ENCODE data around the gene DISP2. TPM values are rescaled to one million over a fixed set of nuclear protein-coding genes. Genes with fewer than 3 reads are reported as not detected.

The DISP2 gene
- total RNA-seq, 2 donors from 2014 or later, result 0.04 to 0.40 TPM

GRCh38 chr15:40335938-40336743 is 21.9 kb upstream of the DISP2 start:
- Histone ChIP-seq H3K36me3 (ENCODE audit: control insufficient read depth, insufficient read depth, low read length) (no peaks in the 10 kb centered on the region), H3K9ac (ENCODE audit: extremely low read depth, low read length, poor library complexity, severe bottlenecking) (no peak overlapping the region), H3K4me1 (ENCODE audit: control insufficient read depth, insufficient read depth, low read length) (no peaks in the 10 kb centered on the region), H3K4me3 (ENCODE audit: low read length) (no peak overlapping the region), H3K9me3 (ENCODE audit: control insufficient read depth, low read length) (no peaks in the 10 kb centered on the region), H3K27me3 (ENCODE audit: control insufficient read depth, insufficient read depth, low read length, poor library complexity, severe bottlenecking) (no peaks in the 10 kb centered on the region), H3K27ac (ENCODE audit: low read depth, low read length) (no peak overlapping the region)
- peaks cover 22% of the 10 kb centered on the region for H3K27me3 Mint-ChIP-seq (ENCODE audit: insufficient read depth)
- TF ChIP-seq, protein P1, sequence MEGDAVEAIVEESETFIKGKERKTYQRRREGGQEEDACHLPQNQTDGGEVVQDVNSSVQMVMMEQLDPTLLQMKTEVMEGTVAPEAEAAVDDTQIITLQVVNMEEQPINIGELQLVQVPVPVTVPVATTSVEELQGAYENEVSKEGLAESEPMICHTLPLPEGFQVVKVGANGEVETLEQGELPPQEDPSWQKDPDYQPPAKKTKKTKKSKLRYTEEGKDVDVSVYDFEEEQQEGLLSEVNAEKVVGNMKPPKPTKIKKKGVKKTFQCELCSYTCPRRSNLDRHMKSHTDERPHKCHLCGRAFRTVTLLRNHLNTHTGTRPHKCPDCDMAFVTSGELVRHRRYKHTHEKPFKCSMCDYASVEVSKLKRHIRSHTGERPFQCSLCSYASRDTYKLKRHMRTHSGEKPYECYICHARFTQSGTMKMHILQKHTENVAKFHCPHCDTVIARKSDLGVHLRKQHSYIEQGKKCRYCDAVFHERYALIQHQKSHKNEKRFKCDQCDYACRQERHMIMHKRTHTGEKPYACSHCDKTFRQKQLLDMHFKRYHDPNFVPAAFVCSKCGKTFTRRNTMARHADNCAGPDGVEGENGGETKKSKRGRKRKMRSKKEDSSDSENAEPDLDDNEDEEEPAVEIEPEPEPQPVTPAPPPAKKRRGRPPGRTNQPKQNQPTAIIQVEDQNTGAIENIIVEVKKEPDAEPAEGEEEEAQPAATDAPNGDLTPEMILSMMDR (conservative IDR thresholded peaks at IDR 0.05), result no peak
- 80 to 93% methylated on average over 4 to 11 of the region's 13 CpGs for WGBS, 2 experiments (ENCODE audit: insufficient coverage in 1 of 2, insufficient read length in 1 of 2)
- peaks cover 13% of the 10 kb centered on the region for H3K4me1 Mint-ChIP-seq
- no peaks in the 10 kb centered on the region for H3K9me3 Mint-ChIP-seq
- no peak overlapping the region for H3K4me3 Mint-ChIP-seq
- no peak for DNase-seq
- H3K27ac Mint-ChIP-seq, result no peak overlapping the region
- no peaks in the 10 kb centered on the region for H3K36me3 Mint-ChIP-seq (ENCODE audit: low read depth)

DNA sequence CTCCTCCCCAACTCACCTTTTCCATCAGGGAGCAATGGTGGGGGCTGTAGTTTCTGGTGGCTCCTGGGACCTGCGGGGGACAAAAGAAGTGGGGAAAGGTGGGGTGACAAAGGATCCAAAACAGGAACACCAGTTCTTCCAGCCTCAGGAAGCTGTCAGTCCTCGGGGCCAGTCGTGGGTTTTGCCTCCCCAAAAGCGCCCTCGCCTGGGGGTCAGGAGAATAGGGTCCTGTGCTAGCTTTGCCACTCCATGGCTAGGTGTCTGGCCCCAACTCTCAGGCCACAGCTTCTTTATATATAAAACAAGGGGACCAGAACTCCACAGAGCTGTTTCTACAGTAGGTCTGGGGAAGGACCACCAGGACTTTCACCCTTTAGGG is 21.3 kb upstream of the DISP2 start:
- peaks cover 22% of the 10 kb centered on the region for H3K27me3 Mint-ChIP-seq (ENCODE audit: insufficient read depth)
- no peaks in the 10 kb centered on the region for H3K36me3 Mint-ChIP-seq (ENCODE audit: low read depth)
- no peaks in the 10 kb centered on the region for H3K36me3 ChIP-seq (ENCODE audit: control insufficient read depth, insufficient read depth, low read length)
- no peak overlapping the region for H3K4me3 ChIP-seq (ENCODE audit: low read length)
- TF ChIP-seq, protein P1 (conservative IDR thresholded peaks at IDR 0.05), result peak; percentile 66
- WGBS, 2 experiments (ENCODE audit: insufficient coverage in 1 of 2, insufficient read length in 1 of 2), result 53% methylated on average over 5 of the region's 5 CpGs; no CpG with 5 or more reads in 1 of the 2 experiments
- H3K4me1 Mint-ChIP-seq, result peaks cover 13% of the 10 kb centered on the region
- no peaks in the 10 kb centered on the region for H3K4me1 ChIP-seq (ENCODE audit: control insufficient read depth, insufficient read depth, low read length)
- H3K9me3 Mint-ChIP-seq, result no peaks in the 10 kb centered on the region
- H3K9me3 ChIP-seq (ENCODE audit: control insufficient read depth, low read length), result no peaks in the 10 kb centered on the region
- no peaks in the 10 kb centered on the region for H3K27me3 ChIP-seq (ENCODE audit: control insufficient read depth, insufficient read depth, low read length, poor library complexity, severe bottlenecking)
- no peak overlapping the region for H3K27ac Mint-ChIP-seq
- no peak overlapping the region for H3K27ac ChIP-seq (ENCODE audit: low read depth, low read length)
- H3K4me3 Mint-ChIP-seq, result no peak overlapping the region
- DNase-seq, result peak; percentile 81
- no peak overlapping the region for H3K9ac ChIP-seq (ENCODE audit: extremely low read depth, low read length, poor library complexity, severe bottlenecking)

DNA sequence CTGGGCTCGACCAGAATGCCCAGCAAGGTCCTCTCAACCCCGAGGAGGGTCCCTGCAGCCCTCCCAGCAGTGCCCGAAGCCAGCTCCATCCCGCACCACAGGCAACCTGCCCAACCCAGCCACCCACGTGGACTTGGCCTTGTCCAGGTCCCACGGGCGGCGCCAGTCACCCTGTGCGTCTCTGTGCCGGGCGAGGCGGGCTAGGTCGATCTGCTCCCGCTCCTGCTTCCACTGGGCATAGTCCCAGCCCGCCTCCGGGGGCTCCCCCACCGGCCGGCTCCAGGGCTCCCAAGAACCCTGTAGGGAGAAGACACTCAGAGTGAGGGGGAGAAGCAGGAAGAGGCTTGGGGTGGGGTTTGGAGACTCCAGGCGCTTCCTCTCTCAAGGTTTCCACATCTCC is 20.4 kb upstream of the DISP2 start:
- no peaks in the 10 kb centered on the region for H3K9me3 ChIP-seq (ENCODE audit: control insufficient read depth, low read length)
- H3K27ac Mint-ChIP-seq, result no peak overlapping the region
- no peak overlapping the region for H3K9ac ChIP-seq (ENCODE audit: extremely low read depth, low read length, poor library complexity, severe bottlenecking)
- peaks cover 18% of the 10 kb centered on the region for H3K27me3 Mint-ChIP-seq (ENCODE audit: insufficient read depth)
- H3K36me3 Mint-ChIP-seq (ENCODE audit: low read depth), result no peaks in the 10 kb centered on the region
- no peaks in the 10 kb centered on the region for H3K9me3 Mint-ChIP-seq
- H3K4me1 ChIP-seq (ENCODE audit: control insufficient read depth, insufficient read depth, low read length), result no peaks in the 10 kb centered on the region
- H3K4me3 ChIP-seq (ENCODE audit: low read length), result no peak overlapping the region
- H3K27me3 ChIP-seq (ENCODE audit: control insufficient read depth, insufficient read depth, low read length, poor library complexity, severe bottlenecking), result no peaks in the 10 kb centered on the region
- no peaks in the 10 kb centered on the region for H3K36me3 ChIP-seq (ENCODE audit: control insufficient read depth, insufficient read depth, low read length)
- H3K27ac ChIP-seq (ENCODE audit: low read depth, low read length), result no peak overlapping the region
- no peak overlapping the region for H3K4me3 Mint-ChIP-seq
- TF ChIP-seq, protein P1 (conservative IDR thresholded peaks at IDR 0.05), result no peak
- WGBS, 2 experiments (ENCODE audit: insufficient coverage in 1 of 2, insufficient read length in 1 of 2), result 79 to 80% methylated on average over 4 to 19 of the region's 19 CpGs
- peaks cover 13% of the 10 kb centered on the region for H3K4me1 Mint-ChIP-seq
- DNase-seq, result no peak

Measured in endodermal cell (in vitro differentiated cells).